GM13977 (cell line): ENCODE results near the gene ANKRD44.

ENCODE experiments used
- DNase-seq: peaks from one replicate; pipeline ENCODE4 v3.0.0; 2012; ENCODE audit warnings: low spot score
- in situ Hi-C: fragments of 300-500 bp; cut with MboI; formaldehyde crosslinking; loops from one replicate; pipeline ENCODE4 v1.12.0; 2022; ENCODE audit warnings: low sequenced_read_pairs, low pct_unique_long_range_greater_than_20kb, mixed read lengths, inconsistent platforms; ENCODE audit not compliant: unreplicated experiment
- TF ChIP-seq, protein P1 (sequence below): IDR thresholded peaks from 2 replicates; pipeline ENCODE4 v1.5.1; 2012; ENCODE audit warnings: mild to moderate bottlenecking, control low read depth; ENCODE audit not compliant: insufficient read depth; ENCODE audit errors: extremely low read depth, missing control alignments

Gene ANKRD44

DNA sequence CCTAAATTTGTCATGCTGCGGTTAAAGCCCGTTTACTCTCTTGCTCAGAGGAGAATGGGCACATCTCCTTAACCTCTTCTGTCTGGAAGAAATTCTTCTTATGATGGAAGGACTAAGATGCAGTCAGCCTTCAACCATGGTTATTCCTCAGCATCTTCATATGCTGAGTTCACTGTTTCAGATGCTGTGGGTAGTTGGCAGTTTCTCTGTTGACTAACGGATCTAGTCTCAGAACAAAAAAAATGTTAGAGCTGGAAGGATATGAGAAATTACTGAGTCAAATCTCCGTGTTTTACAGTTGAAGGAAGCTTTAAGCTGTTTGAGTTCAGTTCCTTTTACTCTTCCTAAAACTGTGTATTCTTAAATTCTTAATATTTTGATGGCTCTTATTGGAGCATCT lies 340.5 kb downstream of the ANKRD44 start:
- in situ Hi-C loops = no loop called here
- TF ChIP-seq, protein P1, sequence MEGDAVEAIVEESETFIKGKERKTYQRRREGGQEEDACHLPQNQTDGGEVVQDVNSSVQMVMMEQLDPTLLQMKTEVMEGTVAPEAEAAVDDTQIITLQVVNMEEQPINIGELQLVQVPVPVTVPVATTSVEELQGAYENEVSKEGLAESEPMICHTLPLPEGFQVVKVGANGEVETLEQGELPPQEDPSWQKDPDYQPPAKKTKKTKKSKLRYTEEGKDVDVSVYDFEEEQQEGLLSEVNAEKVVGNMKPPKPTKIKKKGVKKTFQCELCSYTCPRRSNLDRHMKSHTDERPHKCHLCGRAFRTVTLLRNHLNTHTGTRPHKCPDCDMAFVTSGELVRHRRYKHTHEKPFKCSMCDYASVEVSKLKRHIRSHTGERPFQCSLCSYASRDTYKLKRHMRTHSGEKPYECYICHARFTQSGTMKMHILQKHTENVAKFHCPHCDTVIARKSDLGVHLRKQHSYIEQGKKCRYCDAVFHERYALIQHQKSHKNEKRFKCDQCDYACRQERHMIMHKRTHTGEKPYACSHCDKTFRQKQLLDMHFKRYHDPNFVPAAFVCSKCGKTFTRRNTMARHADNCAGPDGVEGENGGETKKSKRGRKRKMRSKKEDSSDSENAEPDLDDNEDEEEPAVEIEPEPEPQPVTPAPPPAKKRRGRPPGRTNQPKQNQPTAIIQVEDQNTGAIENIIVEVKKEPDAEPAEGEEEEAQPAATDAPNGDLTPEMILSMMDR = no peak
- no peak for DNase-seq

DNA sequence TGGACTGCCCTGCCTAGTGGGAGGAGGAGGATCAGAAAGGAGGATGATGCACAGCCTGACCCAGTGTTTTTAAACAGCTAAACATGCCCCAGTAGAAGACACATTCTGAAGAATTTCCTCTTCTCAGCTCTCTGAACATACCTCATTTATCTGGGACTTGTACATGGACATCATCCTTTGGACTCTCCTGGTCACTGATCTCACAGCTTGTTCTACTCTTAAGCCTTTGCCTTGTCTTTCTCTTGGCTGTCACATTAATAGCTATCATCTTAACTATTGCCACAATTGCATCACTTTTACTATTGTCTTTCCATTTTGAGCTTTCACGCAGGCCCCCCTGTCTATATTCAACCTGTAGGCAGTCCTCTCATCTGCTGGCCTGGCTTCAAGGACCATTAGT lies 342.1 kb downstream of the ANKRD44 start:
- no peak for DNase-seq
- TF ChIP-seq, protein P1 = no peak
- in situ Hi-C loops = no loop called here

DNA sequence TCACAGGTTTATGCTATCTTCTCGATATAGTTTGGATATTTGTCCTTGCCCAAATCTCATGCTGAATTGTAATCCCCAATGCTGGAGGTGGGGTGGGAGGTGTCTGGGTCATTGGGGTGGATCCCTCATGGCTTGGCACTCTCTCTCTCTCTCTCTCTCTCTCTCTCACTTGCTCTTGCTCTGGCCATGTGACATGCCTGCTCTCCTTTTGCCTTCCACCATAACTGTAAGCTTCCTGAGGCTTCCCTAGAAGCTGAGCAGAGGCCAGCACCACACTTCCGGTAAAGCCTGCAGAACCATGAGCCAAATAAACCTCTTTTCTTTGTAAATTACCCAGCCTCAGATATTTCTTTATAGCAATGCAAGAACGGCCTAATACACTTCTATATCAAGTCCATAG lies 342.8 kb downstream of the ANKRD44 start:
- TF ChIP-seq, protein P1 = no peak
- in situ Hi-C loops = no loop called here
- DNase-seq = no peak

DNA sequence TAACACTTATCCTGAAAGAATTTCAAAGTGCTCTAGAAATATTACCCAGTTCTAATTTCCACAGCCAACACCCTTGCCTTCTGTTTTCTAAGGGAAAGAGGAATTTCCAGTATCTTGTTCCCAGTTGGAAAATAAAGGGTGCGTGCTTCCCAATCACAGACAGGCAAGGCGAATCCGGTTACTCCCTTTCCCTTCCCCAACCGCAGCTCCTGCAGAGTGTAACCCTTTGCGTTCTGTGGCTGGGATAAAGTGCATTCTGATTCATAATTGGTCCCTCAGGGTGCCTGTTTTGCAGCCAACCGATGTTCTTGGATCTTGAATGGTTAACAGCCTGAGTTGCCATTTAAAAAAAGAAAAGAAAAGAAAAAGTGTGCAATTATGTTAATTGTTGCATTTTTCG lies 343.5 kb downstream of the ANKRD44 start:
- in situ Hi-C loops = no loop called here
- TF ChIP-seq, protein P1 = no peak
- no peak for DNase-seq

DNA sequence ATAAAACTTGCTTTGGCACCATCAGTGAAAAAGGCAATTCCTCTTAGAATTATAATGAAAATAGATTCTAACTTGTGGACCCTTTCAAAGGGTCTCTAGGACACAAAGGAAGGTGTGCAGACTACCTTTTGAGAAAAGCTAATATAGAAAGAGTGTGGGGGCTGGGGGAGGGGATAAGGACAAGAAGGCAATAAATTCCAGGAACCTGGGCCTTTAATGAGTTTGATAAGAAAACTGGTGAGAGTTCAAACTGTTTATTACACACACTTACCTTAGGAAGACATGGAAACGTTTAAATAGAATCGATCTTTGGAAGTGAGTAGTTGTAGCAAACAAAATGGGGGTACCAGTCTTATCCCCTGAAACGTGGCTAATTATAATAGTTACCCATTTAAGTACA lies 344.5 kb downstream of the ANKRD44 start:
- TF ChIP-seq, protein P1 = no peak
- in situ Hi-C loops = no loop called here
- no peak for DNase-seq

DNA sequence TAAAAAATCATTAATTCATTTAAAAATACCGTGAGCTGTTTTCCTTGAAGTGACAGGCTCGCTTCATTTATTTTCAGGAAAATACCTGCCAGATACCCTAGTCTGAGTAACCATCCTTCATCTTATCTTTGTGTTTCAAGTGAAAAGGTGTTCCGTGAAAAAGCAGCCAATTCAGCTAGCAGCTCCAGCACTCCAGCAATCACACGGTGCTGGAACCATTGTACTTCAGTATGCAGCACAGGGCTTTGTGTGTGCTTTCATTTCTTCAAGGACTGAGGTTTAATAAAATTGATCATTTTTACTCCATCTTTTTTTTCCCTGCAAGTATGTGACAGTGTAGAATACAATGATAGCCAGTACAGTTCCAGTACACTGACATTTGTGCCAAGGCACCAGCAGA lies 344.9 kb downstream of the ANKRD44 start:
- in situ Hi-C loops = no loop called here
- TF ChIP-seq, protein P1 = no peak
- no peak for DNase-seq

DNA sequence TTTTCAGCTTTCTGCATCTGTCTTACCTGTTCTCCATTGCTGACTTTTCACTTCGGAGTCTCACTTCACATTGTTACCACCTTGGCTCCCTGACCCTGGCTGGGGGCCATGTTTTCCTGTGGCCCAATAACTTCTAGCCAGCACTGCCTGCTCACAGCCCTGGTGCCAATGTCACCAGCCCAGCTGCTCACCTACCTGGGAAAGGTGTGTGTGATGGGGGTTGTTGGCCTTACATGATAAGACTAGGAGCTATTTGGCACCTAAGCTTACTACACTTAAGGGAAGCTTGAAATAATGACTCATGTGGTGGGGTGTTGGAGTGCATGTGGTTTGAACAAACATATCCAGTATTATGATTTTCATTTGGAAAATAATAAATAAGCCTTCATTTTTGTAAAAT lies 346.6 kb downstream of the ANKRD44 start:
- in situ Hi-C loops = no loop called here
- TF ChIP-seq, protein P1 = no peak
- no peak for DNase-seq
